Uterine smooth muscle cell (primary cell): ENCODE data around the gene DCAF7. TPM values are rescaled to one million over a fixed set of nuclear protein-coding genes. Genes with fewer than 3 reads are reported as not detected.

Experiments
- total RNA-seq: library from RNA; depleted of rRNA; stranded (reverse); fragments of >200 nt; gene quantifications from 2 replicates; pipeline ENCODE4 v1.2.3, GENCODE V29; 2014

Gene DCAF7, protein sequence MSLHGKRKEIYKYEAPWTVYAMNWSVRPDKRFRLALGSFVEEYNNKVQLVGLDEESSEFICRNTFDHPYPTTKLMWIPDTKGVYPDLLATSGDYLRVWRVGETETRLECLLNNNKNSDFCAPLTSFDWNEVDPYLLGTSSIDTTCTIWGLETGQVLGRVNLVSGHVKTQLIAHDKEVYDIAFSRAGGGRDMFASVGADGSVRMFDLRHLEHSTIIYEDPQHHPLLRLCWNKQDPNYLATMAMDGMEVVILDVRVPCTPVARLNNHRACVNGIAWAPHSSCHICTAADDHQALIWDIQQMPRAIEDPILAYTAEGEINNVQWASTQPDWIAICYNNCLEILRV
- 15.6 and 23.1 TPM in 2 replicates for total RNA-seq

DNA sequence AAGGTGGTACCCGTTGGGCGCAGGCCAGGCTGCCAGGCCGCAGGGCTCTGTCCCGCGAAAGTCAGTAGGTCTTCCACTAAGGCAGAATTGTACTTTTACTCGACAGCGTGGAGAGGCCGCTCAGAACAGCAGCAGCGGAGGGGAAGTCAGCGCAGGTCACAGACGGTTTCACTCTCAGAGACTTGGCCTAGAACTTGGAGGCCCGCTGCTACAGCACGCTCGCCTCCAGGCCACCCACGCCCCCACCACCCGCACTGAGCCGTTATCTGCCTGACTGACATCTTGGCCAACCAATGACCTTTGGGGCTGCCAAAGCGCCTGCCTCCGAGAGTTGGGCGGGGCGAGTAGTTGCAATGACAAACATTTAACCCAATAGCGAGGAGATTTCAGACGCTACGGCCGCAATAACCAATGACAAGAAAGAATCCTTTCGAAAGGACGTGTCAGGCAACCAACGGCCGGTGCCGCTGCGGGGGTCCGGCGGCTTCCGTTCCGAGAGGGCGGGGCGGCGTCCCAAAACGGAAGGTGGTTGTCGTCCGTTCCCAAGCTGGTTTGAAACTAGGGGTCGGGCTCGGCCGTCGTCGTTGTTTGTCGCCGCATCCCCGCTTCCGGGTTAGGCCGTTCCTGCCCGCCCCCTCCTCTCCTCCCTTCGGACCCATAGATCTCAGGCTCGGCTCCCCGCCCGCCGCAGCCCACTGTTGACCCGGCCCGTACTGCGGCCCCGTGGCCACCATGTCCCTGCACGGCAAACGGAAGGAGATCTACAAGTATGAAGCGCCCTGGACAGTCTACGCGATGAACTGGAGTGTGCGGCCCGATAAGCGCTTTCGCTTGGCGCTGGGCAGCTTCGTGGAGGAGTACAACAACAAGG, at the start of gene DCAF7:
DCAF7 (plus strand) TSS at position 532 of the 871 bp plus-strand sequence; CDS start at position 733, 201 bp downstream.

DNA sequence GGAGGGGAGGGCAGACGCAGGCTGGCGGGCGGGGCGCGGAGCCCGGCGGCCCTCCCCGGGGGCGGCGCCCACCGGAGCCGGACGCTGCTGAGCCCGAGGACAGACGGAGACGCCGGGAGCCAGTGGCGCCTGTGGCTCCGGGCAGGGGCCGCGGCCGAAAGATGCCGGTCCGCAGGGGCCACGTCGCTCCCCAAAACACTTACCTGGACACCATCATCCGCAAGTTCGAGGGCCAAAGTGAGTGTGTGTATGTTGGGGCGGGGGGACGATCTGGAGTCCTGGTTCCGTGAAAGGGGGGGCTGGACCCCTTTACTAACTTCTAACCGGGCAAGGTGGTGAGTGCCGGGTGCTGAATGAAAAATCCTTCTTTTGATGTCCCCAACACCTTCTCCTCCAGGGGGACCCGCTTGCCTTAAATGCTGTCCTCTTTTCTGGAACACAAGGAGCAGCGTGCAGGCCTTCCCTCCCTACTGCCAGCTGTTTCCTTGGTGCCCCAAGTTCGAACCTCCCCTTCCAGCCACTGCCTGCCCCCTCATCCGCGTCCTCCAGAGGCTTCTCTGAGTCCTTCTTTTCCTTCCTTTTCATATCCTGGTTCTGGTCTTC, 26.9 kb upstream of the DCAF7 start, which contains the start of gene KCNH6:
KCNH6 (plus strand) TSS at position 106 of the 603 bp plus-strand sequence; CDS start at position 162, 56 bp downstream.

DNA sequence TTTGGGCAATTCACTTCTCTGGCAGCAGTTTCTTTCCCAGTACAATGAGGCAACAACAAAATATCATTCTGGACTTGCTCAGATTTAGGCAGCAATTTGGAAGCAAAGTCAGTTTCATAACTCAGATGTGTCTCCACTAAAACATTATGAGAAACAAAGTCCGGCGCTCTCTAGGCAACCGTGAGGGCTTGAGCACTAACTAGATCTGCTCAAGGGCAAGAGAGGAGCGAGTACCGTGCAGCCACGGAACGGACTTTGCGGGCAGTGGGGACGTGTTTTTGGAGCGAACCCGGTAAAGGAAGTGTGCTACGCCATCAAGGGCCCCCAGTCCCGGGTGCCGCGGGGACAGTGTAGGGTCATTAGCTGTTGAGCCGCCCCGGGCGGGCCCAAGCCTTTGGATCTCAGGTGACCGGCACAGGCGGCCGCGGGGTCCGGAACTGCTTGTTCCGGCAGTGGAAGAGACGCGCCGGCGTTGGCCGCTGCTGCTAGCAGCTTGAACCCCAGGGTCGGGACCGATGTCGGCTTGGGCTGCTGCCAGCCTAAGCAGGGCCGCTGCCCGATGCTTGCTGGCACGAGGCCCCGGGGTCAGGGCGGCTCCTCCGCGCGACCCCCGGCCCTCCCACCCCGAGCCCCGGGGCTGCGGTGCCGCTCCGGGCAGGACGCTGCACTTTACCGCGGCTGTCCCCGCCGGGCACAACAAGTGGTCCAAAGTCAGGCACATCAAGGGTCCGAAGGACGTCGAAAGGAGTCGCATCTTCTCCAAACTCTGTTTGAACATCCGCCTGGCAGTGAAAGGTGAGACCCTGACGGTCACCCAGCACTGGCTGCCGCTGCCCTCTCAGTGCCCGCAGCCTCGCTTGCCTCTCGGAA, 50.5 kb downstream of the DCAF7 start, which contains the start of gene TACO1:
TACO1 (plus strand) TSS at position 327 of the 870 bp plus-strand sequence; CDS start at position 516, 189 bp downstream.

DNA sequence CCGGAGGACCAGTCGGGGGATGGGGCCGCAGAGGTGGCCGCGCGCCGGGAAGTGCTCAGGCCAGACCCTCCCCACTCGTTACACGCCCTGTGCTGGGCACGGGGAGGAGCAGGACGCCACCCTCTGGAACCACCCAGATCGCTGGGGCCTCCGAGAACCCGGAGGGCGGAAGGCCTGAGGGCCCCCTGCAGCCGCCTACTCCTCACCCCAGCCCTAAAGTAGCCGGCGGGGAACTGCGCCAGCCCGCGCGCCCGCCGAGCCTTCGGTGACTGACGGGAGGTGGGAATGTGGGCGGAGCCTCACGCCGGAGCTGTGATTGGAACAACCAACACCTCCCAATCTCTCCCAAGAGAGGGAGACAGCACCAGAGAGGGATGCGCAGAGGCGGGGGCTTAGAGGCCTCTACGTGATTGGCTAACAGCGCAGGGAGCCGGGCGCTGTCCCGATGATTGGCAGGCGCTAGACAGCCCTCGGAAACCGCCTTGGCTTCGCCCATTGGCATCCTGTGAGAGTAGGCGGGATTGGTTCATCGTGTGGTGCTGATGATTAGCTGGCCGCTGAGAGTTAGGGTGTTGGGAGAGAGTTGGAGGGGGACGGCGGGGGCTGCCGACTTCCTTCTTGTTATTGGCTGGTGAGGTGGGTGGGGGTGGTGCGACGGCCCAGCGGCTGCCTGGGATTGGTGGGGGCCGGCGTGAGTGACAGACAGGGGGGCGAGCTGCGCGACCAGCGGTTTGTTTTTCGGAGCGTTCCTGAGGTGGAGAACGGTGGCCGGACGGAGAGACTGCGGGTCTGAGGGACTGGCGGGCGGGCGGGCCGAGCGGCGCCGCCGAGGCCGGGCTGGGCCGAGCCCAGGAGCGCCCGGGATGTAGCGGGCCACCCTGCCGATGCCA, 71.7 kb downstream of the DCAF7 start, which contains the start of gene MAP3K3:
MAP3K3 (plus strand) TSS at position 734 of the 890 bp plus-strand sequence. CDS start 343 bp downstream, outside the sequence.

Other genes starting within 250 kb of the DCAF7 start
- gene CYB561, start 104.2 kb upstream of the DCAF7 start, total RNA-seq, result 11.3 and 15.7 TPM in 2 replicates
- 4.6 and 7.6 TPM in 2 replicates for gene ACE, start 73.4 kb upstream of the DCAF7 start, total RNA-seq
- gene KCNH6, start 27.1 kb upstream of the DCAF7 start, total RNA-seq, result not detected in 2 replicates
- gene TACO1, start 50.4 kb downstream of the DCAF7 start, total RNA-seq, result 18.0 and 23.0 TPM in 2 replicates
- gene MAP3K3, start 71.9 kb downstream of the DCAF7 start, total RNA-seq, result 32.1 and 36.3 TPM in 2 replicates
- gene LIMD2, start 149.6 kb downstream of the DCAF7 start, total RNA-seq, result 2.5 and 2.8 TPM in 2 replicates
- gene STRADA, start 191.3 kb downstream of the DCAF7 start, total RNA-seq, result 18.8 and 22.4 TPM in 2 replicates
- 88.6 and 100 TPM in 2 replicates for gene CCDC47, start 223.1 kb downstream of the DCAF7 start, total RNA-seq
- 75.2 and 78.4 TPM in 2 replicates for gene DDX42, start 223.7 kb downstream of the DCAF7 start, total RNA-seq